GM21723 (cell line): Measurements from ENCODE around the gene KIZ.

Source experiments
- ATAC-seq: cut with Tn5 transposase; IDR thresholded peaks from one replicate; pipeline ENCODE4 v1.9.1; 2021; ENCODE audit warnings: mild to moderate bottlenecking, moderate library complexity; ENCODE audit not compliant: unreplicated experiment

Gene KIZ

DNA sequence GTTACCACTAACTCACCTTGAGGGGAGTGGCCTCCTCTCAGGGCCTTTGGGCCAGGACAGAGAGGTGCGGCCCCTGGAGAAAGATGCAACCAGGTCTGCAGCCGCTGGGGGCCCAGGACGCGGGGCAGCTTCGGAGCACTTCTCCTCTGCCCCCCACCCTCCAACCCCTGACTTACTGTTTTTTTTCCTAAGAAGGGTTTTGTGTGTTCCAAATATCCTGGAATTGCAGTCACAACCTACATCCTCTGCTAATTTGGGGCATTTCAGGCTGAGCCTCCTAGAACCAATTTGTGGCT lies 21.5 kb upstream of the KIZ start:
- no peak for ATAC-seq

GRCh38 chr20:21104921-21105320 lies 21.0 kb upstream of the KIZ start:
- ATAC-seq: no peak

DNA sequence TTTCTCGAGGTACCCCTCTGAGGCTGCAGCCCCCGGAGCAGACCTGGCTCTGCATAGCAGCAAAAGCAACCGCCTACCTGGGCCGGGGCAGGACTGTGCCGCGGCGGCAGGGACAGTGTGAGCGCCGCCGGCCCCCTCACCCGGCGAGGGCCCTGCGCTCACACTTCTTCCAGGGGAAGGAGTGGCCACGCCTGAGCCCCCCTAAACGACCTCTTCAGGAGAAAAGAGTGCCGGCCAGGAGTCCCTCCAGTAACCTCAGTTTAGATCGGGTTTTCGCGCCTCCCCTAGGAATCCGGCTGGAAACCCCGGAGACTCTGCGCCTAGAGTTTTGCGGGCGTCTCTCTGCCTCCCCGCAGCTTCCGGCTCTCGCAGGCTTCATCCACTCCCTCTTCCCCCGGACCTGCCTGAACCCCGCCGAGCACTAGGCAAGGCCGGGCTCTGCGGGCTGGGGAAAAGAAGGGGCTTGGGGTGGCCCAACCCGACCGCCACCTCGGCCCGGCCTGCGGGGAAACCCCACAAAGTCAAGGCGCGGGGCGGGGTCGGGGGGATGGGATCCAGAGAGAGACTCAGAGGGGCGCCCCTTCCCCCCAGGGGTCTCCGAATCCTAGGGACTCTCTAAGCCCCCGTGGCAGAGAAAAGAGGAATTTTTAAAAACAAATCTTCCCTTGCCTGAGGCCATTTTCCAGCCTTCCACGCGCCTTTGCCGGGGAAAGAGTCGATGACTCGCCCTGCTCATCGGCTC lies 20.3 kb upstream of the KIZ start:
- no peak for ATAC-seq

DNA sequence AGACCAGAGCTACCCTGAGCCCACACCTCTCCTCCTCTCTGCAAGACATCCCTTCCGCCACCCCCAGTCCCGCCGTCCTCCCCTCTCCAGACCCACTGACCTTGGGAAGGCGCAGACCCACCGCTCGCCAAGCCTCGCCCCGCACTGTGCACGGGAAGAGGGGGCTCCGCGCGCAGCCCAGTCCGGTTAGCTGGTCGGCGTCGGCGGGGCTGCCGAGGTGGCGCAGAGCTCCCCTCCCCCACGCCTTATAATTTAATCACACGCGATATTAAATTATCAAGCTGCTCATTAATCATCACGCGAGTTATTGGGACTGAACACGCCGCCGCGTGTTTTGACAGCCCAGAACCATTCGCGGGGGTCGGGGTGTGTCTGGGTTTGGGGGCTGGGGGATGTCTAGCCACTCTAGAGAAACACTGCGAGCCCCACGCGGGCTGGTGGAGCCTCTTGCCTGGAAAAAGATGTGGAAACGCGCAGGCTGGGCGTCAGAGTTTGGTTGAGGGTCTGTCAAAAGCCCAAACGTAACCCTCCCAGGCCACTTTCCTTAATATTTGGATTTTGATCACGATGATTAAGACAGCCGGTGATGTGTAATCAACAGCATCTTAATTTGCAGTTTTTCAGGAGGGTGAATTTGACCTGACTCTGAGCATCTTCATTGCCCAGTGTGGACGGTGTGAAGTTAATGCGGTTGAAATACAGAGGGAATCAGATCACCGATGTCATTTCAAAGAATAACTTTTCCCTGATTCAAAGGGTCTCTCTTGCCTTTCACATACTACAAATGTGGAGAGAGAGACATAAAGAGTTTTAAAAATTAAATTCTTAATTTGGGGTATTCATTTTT lies 19.5 kb upstream of the KIZ start, which contains the start of gene LINC00237:
Gene LINC00237, minus strand, starts transcription at position 188 of the 847 bp plus-strand sequence.
- no peak for ATAC-seq

GRCh38 chr20:21109144-21109543 lies 16.7 kb upstream of the KIZ start:
- ATAC-seq: no peak

- no peak for ATAC-seq
Observed at GRCh38 chr20:21110811-21111210, 15.1 kb upstream of the KIZ start.

DNA sequence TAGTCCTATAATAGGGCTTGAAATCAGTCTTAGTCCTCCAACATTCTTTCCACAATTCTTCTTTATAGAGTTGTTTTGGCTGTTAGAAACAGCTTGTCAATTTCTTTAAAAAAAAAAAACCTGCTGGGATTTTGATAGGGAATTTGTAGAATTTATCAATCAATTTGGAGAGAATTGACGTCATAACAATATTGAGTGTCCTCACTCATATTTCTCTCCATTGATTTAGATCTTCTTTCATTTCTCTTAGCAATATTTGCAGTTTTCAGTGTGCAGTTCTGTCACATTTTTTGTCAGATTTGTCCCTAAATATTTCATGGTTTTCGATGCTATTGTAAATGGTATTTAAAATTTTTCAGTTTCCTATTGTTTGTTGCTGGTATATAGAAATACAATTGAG lies 14.5 kb upstream of the KIZ start:
- no peak for ATAC-seq

GRCh38 chr20:21113697-21114096 lies 12.2 kb upstream of the KIZ start:
- no peak for ATAC-seq

DNA sequence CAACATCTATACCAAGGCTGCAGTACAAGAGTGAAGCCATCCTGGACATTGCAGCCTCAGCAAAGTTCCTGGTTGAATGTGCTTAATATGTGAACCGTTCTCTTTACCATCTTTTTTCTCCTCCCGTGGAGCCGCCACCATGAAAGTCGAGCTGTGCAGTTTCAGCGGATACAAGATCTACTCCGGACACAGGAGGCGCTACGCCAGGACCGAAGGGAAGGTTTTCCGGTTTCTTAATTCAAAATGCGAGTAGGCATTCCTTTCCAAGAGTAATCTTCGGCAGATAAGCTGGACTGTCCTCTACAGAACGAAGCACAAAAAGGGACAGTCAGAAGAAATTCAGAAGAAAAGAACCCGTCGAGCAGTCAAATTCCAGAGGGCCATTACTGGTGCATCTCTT lies 11.3 kb upstream of the KIZ start:
- ATAC-seq: no peak

GRCh38 chr20:21117521-21117920 lies 8.4 kb upstream of the KIZ start:
- ATAC-seq: no peak

DNA sequence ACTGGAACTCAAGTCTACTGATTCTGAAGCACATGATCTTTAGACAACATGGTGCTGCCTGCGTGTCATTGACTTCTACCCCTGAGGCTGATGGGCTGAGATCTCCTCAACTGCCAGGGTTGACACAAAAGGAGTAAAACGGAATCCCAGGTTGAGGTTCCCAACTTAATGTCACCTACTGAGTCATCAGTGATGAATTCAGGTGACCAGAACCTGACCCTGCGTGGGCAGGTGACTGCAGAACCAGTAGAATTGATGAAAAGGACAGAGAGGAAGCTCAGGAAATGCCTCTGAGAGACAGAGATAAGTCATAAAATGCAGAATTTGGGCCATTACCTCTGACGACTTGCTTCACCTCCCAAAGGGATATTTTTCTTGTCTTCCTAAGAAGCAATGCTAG lies 7.7 kb upstream of the KIZ start:
- no peak for ATAC-seq

GRCh38 chr20:21118782-21119181 lies 7.1 kb upstream of the KIZ start:
- ATAC-seq: no peak

- ATAC-seq: no peak
Observed at GRCh38 chr20:21124190-21124589, 1.7 kb upstream of the KIZ start.

DNA sequence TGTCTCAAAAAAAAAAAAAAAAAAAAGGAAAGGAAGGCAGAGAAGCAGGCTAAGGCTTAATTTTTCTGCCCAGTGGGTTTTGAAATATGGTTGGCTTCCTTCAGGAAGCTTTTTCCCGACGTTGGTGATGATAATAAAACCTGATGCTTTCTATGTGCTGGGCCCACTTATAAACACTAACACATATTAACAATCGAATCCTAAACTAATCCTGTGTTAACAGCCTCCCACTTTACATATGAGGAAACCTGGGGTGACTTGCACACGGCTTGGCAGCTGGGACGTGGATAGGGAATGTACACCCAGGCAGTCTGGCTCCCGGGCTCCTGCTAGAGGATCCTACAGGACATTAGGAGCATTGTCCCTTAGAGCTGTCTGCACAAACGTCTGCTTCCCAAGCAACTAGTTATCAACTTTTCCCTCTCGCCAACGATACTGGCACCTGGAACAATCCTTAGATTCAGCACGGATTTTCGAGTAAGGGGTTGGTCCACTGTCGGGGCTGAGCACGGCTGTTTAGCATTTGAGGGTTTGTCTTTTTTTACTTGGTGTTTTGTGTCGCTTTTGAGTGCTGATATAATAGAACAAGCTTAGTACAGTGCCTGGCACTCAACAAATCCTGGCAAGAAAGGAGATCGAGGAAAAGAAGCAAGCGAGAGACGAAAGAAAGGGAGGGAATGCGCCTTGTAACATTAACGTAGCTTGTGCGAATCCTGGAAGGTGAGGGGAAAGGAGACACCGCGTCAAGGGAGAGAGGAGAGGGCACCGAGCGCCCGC lies 622 bp upstream of the KIZ start:
- ATAC-seq: peak; percentile 32

GRCh38 chr20:21126581-21126870 lies 644 bp downstream of the KIZ start:
- no peak for ATAC-seq

DNA sequence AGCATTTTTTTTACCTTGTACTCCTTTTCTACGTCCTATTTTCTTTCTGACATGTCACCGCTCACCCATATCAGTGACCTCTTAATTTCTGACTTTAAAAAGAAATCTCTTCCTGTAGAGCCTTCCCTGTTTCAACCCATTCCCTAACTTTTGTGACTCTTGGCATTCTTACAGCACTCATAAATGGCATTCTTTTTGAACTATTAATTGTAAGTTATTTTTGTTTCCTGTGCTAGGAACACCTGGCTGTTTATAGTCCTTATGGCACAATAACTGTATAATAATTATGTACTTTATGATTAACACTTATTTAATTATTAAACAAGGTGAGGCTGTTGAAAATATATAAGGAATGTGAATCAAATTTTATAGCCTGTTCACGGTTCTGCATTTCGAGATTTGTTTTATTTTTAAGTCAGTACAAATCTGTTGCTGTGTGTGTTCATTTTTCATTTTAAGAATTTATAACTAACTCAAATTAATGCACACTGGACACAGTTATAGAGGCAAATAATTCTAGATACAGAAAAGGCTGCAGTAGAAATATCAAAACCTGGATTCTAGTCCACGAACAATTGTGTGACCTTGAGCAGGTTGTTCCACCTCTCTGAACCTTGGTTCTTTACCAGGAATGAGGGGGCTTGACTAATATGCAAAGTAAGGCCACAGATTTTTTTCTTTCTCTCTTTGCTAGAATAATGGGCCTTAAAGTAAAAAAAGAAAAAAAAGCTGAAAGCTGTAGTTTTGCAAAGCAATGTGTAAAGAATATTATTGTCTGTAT lies 1.5 kb downstream of the KIZ start:
- no peak for ATAC-seq

DNA sequence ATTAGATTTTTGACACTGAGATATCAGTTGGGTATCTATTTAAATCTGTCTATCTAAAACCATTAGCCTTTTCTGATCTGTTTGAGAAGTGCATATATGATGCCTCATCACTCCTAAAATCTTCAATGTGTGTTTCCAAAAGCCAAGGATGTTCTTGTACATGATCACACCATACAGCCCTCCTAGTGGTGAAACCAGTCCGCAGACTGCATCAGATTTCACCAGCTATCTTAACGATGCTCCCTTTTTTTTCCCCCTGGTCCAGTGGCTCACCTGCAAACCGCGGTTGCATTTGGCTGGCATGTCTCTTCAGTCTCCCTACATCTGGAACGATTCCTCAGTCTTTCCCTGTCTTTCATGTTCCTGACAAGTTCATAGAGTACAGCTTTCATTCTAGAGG lies 4.0 kb downstream of the KIZ start:
- no peak for ATAC-seq

DNA sequence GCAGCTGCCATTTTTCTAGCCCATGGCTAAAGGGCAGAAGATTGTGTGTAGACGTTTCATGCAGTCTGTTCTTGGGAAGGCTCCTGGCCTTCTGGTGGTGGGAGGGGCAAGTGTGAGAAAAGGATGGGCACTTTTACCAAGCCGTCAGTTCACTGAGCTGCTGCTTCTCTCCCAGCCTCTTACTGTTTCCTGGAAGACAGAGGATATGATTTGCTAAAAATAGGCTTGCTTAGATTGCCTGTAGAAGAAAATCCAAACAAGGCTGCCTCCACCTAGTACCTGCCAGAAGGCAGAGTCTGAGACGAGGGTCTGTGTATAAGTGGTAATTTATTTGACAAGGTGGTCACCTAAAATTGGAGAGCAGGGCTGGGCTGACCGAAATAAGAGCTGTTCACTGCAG lies 7.5 kb downstream of the KIZ start:
- ATAC-seq: no peak

GRCh38 chr20:21133917-21134622 lies 8.2 kb downstream of the KIZ start:
- ATAC-seq: no peak

DNA sequence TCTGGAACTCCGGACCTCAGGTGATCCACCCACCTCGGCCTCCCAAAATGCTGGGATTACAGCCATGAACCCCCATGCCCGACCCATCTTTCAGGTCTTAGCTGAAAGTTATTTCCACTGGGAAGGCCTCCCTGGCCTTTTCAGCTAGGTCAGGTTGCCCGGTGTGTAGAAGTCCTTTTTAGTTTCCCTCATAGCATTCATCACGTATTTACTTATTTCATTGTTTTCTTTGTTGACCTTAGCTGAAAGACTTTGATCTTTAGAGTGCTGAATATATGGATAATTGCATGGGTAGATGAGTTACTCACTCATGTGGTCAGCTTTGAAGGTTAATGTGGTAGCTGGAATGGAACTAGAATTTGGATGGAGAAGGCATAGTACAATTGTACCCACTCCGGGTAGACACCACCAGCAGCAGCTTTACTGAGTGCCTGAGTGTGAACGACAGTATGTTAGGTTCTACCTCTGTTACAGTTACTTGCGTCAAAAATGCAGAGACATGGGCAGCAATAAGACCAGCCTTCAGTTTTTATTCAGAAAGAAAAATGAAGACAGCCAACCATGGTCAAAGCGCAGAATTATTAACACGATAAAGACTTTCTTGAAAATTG lies 9.1 kb downstream of the KIZ start:
- no peak for ATAC-seq
